COLO668 (cell line): Measurements from ENCODE around the gene UBFD1.
"Not testable (repeated sequence)": the region's sequence is repeated elsewhere in the genome, so short reads cannot be mapped to it uniquely, and the experiment has no call there.

Experiments used
- DNase-seq: peaks from one replicate; lab custom pipeline; 2025; ENCODE audit not compliant: unreplicated experiment; lab: John Stamatoyannopoulos, UW

The UBFD1 gene, protein sequence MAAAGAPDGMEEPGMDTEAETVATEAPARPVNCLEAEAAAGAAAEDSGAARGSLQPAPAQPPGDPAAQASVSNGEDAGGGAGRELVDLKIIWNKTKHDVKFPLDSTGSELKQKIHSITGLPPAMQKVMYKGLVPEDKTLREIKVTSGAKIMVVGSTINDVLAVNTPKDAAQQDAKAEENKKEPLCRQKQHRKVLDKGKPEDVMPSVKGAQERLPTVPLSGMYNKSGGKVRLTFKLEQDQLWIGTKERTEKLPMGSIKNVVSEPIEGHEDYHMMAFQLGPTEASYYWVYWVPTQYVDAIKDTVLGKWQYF

DNA sequence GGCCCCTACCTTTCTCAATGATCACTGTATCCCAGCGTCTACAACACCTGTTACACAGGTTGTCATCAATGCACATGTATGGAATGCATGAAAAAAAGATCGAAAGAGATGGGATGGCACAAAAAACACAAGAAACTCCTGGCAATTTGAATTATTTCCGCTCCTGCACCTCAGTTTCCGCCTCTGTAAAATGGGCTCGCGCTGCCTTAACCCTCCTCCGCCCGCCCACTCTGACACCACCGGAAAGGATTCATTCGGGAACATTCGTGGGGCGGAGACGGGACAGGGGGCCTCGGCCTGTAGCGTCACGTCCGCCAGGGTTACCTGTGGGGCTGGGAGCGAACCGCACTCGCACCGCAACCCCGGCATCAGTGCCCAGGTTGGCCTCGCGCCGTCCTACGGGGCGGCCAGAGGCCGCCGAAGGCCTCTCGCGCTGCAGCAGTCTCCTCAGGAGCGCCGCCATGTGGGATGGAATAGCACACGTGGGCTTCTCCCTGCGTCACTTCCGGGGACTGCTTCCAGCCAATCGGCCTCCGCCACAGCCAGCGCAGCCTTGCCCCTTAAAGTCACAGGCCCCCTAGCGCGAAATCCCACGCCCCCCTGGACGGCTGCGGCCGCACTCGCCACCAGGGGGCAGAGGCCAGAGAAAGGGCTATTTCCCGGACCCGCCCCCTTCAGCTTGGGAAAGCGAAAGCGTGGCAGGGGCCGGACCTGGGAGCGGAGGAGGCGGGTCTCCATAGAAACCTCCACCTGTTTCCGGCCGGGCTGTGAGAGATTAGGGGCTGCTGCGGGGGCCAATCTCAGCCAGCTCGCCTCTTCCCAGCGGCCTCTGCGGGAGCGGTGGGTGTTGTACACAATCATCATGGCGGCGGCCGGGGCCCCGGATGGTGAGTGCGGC lies at the start of gene UBFD1, which contains the start of gene EARS2:
Gene UBFD1 (plus strand): TSS at position 847 of the 898 bp plus-strand sequence. CDS start 16 bp downstream, at position 863.
Gene EARS2 (minus strand): TSS at position 470 of the 898 bp plus-strand sequence. CDS start 7 bp downstream, at position 463.
- peak; percentile 97 for DNase-seq

DNA sequence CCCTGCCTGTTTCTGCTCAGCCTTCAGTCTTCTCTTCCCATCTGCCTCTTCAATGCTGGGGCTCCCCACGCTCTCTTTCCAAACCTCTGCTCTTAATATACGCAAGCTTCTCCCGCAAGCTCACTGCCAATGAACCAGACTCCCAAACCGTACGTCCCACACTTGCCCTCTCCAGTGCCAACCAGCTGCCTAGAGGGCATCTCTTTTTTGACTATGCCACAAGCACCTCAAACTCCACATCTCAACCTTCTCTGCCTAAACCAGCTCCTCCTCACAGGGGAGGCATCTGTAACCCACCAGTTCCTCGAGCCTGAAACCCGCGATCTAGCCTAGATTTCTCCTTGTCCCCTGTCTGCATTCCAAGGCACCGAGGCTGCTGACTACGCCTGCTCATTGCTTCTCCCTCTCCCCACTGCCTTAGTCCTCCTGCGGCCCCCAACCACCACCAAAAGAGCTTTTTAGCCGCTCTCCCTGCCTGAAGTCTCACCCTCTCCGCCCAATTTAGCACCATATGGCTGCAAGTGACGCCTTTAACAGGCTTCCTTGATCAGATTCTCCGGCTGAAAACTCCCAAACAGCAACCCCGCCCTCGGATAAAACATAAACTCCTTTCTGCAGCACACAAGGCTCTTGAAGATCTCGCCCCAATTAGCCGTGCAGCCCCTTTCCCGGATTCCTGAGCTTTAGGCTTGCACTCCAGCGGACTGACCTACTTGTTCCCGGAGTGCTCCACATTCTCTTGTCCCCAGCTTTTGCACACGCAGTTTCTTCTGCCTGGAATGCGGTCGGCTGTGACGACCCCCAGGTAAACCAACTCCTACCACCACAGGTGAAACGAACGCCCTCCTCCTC lies 48.7 kb upstream of the UBFD1 start:
- peak; percentile 19 for DNase-seq

DNA sequence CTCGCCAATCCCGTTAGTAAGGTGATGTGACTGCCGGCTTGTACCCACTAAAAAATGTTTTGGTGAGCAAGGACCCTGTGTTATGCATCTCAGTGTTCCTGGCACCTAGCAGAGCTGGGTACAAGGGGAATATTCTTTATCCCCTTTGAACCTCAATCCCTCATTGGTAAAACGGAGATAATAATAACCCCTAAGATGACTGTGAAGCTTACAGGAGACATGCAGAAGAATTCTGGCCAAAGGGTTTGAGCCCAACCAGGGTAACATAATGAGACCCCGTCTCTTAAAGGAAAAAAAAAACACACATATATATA lies 48.1 kb upstream of the UBFD1 start:
- DNase-seq: no peak

DNA sequence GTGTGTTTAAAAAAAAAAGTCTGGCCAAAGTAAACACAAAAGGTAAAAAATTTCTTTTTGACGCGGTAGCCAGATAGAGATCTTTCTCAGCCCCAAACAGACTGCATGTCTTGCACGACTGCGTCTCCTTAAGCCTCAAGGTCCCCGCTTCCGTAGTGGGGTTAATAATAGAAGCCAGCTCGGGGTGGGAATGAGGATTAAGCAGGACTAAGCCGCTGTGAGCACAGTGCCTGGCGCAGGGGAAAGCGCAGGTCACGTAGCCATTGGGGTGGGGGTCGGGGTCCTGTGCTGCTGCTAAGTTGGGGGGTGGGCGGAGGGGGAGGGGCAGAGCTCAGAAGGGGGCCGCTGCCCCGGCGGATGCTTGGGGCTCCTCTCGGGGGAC lies 47.8 kb upstream of the UBFD1 start:
- peak; percentile 31 for DNase-seq

DNA sequence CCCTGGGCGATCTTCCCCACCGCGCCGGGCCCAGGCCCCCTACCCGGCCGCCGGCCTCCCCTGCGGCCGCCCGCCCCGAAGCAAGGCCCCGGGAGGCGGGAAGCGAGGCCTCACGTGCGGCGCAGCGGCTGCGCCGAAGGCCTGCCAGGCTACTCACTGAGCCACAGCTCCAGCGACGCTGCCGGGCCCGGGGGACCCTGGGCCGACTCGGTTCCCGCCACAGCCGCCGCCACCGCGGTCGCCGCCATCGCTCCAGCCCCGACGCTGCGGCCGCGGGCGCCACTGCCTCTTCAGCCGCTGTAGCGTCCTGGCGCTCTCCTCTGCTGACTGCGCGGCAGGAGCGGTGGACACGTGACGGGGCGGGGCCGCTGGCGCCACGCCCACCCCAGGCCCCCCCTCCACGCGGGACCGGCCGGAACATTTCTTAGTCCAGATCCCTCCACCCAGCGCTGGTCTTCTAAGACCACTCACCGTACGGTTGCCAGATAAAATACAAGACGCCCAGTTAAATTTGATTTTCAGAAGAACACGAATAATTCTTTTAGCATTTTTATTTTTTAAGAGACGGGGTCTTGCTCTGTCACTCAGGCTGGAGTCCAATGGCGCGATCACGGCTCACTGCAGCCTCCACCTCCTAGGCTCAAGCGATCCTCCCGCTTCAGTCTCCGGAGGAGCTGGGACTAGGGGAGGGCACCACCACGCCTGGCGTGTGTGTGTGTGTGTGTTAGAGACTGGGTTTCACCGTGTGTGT lies 47.2 kb upstream of the UBFD1 start, which contains the start of gene GGA2:
Gene GGA2 (minus strand): TSS at position 331 of the 751 bp plus-strand sequence. CDS start 83 bp downstream, at position 248.
- peak; percentile 83 for DNase-seq

DNA sequence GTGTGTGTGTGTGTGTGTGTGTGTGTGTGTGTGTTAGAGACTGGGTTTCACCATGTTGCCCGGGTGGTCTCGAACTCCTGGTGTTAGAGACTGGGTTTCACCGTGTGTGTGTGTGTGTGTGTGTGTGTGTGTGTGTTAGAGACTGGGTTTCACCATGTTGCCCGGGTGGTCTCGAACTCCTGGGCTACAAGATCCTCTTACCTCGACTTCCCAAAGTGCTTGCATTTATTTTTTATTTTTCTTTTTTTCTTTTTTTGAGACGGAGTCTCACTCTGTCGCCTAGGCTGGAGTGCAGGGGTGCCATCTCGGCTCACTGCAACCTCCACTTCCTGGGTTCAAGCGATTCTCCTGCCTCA lies 46.6 kb upstream of the UBFD1 start:
- DNase-seq: not testable (repeated sequence)

DNA sequence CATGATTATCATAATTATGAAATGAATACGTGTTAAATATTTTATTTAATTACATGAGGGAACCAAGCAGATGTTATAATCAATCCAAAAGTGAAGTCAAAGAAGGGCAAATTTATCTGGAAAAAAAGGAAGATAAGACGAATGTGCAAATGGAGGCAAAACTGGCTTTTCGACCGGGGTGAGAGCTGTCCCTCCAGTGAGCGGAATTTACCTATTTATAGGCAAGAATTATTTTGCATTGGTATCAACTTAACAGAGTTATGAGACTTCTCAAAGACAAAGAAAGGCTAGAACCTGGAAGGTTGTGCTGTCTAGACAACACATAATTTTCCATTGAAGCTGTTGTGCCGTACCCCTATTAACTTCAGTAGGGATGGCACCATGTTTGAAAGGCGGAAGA lies 45.8 kb upstream of the UBFD1 start:
- DNase-seq: no peak

DNA sequence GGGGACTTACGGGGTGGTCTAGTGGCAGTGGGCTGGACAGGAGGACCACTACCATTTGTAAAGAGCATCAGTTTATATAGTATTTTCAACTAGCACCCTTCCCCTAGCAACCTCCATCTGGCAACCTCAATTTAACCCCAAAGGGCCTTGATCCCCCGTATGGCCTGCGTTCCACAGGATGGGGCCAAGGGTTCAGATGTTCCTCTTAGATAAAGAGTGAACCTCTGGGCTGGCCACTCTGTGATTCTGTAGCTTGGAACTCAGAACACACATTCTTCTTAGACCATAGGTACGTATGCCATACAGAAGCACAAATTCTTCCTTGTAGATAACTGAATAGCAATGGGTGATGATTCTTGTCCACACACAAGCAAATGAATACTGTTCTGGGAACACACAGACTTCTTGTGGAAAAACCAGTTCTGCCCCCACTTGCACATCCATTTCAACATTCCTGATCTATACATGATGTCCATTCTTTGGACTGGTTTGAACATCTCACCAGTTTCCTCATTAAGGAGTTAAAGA lies 45.3 kb upstream of the UBFD1 start:
- no peak for DNase-seq

DNA sequence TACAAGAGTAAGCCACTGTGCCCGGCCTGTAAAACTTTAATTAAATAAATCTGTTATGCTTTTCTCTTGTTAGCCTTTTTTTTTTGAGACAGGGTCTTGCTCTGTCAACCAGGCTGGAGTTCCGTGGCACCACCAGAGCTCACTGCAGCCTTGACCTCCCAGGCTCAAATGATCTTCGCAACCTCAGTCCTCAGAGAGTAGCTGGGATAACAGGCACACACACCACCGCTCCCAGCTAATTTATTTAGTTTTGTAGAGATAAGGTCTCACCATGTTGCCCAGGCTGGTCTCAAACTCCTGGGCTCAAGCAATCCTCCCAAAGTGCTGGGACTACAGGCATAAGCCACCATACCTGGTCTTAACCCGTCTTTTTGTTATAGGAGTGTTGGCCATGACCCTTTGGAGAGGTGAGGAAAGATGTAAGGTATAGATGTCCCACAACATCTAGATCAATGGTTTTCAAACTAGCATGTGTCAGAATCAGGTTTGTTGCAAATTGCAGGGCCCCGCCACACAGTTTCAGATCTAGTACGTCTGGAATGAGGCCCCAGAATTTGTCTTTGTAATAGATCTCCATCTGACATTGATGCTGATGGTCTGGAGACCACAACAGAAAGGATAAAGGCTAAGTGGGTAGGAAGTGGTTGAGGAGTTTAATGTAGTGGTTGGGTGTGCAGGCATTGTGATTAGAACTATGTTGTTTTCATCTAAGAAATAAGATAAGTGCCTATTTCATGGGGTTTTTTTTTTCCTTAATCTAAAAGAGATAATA lies 43.0 kb upstream of the UBFD1 start:
- no peak for DNase-seq

DNA sequence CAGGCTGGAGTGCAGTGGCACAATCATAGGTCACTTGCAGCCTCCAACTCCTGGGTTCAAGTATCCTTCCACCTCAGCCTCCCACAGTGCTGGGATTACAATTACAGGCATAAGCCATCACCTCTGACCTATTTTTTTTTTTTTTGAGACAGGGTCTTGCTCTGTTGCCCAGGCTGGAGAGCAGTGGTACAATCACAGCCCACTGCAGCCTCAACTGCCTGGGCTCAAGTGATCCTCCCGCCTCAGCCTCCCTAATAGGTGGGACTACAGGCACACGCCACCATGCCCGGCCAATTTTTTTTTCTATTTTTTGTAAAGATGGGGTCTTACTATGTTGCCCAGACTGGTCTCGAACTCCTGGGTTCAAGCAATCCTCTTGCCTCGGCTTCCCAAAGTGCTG lies 41.6 kb upstream of the UBFD1 start:
- no peak for DNase-seq

DNA sequence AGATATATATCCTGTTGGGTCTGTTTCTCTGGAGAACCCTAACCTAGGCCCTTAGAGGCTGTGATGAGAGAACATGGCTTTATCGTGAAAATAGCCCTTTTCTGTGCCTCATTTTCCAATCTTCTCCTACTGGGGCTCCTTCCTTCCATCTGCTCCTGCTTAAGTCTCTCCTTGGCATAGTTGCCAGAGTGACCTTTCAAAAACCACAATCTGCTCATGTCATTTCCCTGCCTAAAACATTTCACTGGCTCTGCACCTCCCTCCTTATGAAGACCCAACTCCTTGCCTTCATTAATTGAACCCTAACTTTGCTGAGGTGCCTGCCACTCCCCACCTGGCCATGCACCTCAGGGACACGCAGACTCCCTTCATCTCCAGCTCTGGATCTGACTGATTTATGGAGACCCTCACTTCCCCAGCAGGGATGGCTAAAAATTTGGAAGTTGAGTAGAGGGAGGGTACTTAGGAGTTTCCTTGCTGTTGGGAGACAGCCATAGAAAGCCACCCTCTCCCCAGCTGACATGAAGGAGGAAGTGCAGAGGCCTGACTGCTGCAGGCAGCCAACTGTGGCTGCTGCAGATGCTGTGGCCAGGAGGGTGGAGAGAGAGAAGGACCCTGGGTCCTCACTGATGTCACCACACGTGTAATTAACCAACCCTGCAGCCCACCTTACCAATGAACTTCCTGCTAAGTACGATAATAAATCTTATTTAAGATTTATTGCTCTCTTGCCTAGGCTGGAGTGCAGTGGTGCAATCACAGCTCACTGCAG lies 41.0 kb upstream of the UBFD1 start:
- no peak for DNase-seq

DNA sequence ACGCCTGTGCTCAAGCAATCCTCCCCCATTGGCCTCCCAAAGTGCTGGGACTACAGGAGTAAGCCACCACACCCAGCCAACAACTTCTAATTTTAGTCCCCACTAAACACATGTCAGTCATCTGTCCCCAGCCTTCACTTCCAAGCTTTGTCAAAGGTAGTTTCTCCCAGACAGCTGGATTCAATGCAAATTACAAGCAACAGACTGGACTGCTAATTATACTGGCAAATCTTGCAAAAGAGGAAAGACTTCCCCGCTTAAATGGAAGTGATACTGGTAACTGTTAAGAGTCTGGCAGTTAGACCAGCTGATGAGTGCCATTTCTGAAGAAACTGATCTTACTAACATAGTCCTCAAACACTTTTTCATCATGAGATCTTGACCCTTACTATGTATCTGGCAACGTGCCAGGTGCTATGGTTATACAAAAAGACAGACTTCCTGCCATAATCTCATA lies 39.1 kb upstream of the UBFD1 start:
- no peak for DNase-seq

DNA sequence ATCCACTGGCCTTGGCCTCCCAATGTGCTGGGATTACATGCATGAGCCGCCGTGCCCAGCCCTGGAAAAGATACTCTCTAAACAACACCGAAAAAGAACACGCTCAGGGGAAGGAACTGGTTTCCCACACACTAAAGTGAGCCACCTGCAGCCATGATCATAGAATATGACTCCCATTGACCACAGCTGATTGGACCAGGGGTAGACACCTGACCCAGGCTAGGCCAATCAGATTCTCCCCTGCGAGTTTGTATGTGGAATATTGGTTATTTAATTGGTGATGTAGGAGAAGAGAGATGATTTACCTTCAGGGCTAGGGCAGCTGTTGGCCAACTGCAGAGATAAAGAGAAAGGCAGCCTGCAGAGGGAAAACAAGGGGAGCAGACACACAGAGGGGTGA lies 38.2 kb upstream of the UBFD1 start:
- no peak for DNase-seq

DNA sequence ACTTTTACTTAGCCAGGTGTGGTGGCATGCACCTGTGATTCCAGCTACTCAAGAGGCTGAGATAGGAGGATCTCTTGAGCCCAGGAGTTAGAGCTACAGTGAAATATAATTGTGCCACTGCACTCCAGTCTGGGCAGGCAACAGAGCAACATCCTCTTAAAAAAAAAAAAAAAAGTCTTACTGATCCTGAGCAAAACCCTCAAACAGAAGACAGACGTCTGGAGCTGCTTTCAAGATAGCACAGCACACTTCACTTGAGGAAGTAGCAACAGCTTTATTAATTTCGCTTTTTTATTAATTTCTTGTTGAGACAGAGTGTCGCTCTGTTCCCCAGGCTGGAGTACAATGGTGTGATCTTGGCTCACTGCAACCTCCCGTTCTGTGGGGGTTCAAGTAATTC lies 37.0 kb upstream of the UBFD1 start:
- no peak for DNase-seq

DNA sequence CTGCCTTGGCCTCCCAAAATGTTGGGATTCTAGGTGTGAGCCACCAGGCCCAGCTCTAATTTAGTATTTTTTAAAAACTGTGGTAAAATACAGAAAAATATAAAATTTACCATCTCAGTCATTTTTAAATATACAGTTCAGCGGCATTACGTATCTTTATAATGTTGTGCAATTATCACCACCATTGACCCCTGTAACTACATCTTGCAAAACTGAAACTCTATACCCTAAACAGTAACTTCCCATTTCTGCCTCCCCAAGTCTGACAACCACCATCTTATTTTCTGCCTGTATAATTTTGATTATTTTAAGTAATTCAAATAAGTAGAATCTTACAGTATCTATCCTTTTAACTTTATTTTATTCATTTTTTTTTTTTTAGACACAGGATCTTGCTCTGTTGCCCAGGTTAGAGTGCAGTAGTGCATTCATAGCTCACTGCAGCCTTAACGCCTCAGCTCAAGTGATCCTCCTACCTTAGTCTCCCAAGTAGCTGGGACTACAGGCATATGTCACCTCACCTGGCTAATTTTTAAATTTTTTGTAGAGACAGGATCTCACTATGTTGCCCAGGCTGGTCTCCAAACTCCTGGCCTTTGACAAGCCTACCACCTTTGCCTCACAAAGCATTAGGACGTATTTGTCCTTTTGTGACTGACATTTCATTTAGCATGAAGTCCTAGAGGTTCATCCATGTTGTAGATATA lies 36.3 kb upstream of the UBFD1 start:
- no peak for DNase-seq

DNA sequence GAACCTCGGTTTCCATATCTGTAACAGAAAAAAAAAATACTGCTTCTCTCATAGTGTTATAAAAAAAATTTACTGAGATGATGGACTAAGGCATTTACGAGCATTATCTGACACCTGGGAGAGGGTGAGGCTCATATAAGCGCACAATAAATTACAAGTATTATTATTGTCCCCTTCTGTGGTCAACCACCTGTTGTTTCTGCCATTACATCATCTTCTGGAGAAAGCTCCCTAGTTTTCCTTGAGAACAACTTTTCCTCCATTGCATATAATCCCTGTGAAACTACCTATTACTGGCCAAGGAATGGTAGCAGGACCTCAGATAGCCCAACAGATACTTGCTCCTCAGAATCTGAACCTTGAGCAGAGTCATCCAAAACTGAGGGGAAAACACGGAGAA lies 35.6 kb upstream of the UBFD1 start:
- DNase-seq: no peak

DNA sequence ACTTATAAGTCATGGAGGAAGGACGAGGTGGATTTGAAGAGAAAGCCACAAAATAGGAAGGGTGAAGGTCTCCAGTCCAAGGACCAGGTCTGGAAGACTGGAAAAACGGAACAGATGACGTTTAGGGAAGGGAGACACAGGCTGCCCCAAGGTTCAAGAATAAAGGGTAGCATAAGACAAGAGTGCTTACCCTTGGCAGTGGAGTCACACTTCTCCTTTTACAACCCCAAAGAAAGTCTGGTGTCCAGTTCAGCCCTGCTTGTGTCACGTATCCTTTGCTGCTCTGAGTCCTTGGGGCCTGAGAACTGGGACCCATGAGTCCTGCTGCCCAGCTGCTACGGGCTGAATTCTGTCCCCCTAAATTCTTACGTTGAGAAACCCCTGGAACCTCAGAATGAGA lies 34.2 kb upstream of the UBFD1 start:
- no peak for DNase-seq

DNA sequence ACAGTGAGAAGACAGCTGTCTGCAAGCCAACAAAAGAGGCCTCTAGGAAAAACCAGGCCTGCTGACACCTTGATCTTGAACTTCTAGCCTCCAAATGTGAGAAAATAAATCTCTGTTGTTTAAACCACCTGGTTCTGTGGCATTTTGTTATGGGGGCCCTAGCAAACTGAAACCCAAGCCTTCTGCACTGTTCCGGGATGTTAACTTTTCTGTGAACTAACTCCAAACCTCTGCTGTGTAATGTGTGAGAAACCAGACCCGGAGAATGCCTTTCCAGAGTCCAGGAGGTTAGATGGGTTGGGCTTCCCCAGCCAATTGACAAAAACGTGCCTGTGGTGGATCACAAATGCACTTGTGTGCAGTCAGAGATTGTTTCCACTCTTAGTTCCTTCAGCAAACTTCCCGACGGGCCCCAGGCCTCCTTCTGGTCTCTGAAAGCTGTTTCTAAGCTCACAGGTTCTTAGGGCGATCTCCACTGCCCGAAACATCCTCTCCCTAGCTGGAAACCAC lies 33.6 kb upstream of the UBFD1 start:
- DNase-seq: no peak
